Myocyte (in vitro differentiated cells): Measurements from ENCODE around the gene CLIC5. TPM values are rescaled to one million over a fixed set of nuclear protein-coding genes. Genes with fewer than 3 reads are reported as not detected.
A peak's percentile ranks its signal among the peaks of the same experiment; 100 is the strongest.

Experiments
- DNase-seq: peaks from one replicate; pipeline ENCODE4 v3.0.0-alpha.2; 2012; ENCODE audit warnings: low read depth
- polyA plus RNA-seq: library from polyadenylated mRNA; unstranded; fragments of >200 nt; gene quantifications from one replicate; pipeline ENCODE4 v1.2.1, GENCODE V29; 2012; ENCODE audit warnings: missing spikeins
- total RNA-seq: library from RNA; depleted of rRNA; stranded (reverse); fragments of >200 nt; gene quantifications from 2 replicates; pipeline ENCODE4 v1.2.3, GENCODE V29; 2014

The CLIC5 gene
- total RNA-seq = 0.03 TPM in 1 of 2 replicates, not detected in the other
- 0.18 TPM for polyA plus RNA-seq

- DNase-seq = peak; percentile 34
These were observed at the start of gene CLIC5 for GRCh38 chr6:46015119-46015968. Gene CLIC5 (minus strand): TSS chr6:46015860. CDS start chr6:46015542, 318 bp downstream.

GRCh38 chr6:46062991-46063390, 47.3 kb upstream of the CLIC5 start:
- DNase-seq = no peak

GRCh38 chr6:46062312-46062711, 46.7 kb upstream of the CLIC5 start:
- no peak for DNase-seq

DNA sequence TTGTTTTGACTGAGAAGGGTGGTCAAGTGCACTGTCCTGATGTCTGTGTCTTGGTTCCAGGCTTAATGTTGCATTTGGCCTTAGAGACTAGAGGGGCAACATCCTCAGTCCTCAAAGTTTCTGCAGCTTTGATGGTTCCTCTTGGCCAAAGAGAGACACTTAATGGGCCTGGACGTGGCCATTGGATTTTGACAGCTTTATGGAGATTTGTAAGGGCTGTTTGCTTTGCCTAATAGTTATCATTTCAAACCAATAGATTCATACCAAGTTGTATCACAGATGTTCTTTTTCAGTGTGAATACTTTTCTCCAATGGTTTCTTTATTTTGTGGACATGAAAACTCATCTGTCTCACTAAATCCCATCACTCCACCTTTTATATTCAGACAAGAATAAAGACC, 45.8 kb upstream of the CLIC5 start:
- no peak for DNase-seq

GRCh38 chr6:46059608-46060007, 43.9 kb upstream of the CLIC5 start:
- DNase-seq = peak; percentile 7

GRCh38 chr6:46058951-46059350, 43.3 kb upstream of the CLIC5 start:
- DNase-seq = no peak

DNA sequence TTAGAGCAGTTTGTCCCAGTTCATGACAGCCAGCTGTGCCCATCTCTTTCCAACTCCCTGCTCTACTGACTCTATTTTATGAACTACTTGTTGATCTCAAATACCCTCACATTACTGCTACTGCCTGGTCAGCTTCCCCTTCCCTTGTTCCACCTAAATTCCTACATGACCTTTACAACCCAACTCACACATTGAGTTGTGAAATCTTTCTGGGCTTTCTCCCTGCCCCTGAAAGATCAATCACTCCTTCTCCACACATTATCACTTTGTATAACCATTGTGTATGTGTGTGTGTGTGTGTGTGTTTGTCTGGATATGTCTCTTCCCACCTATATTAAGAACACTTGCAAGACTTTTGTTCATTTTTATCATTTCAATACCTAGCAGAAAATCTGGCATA, 42.1 kb upstream of the CLIC5 start:
- no peak for DNase-seq

DNA sequence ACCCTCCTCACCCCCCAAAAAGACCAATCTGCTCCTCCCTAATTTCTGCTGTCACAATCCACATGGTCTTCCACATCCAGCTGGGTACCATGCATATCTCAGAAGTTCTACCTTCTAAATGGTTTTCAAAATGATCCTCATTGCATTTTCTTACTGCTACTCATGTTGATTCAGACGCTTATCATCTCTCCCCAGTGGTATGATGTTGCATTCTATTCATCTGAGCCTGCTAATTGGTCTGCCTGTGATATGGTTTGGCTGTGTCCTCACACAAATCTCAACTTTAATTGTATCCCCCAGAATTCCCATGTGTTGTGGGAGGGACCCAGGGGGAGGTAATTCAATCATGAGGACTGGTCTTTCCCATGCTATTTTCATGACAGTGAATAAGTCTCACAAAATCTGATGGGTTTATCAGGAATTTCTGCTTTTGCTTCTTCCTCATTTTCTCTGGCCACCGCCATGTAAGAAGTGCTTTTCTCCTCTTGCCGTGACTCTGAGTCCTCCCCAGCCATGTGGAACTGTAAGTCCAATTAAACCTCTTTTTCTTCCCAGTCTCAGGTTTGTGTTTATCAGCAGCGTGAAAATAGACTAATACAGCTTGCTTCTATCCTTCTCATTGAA, 41.4 kb upstream of the CLIC5 start:
- no peak for DNase-seq

DNA sequence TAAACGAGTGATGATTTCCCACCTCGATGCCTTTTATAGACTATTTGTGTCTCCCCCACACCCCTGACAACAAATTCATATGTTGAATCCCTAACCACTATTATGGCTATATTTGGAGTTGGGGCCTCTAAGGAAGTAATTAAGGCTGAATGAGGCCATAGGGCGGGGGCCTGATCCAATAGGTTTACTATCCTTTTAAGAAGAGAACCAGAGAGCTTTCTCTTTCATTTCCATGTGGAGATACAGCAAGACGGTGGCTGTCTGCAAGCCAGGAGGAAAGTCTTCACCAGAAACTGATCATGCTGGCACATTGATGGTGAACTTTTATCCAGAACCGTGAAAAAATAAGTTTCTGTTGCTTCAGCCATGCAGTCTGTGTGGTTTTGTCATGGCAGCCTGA, 38.9 kb upstream of the CLIC5 start:
- DNase-seq = no peak

GRCh38 chr6:46053039-46053933, 37.6 kb upstream of the CLIC5 start:
- peak; percentile 51 for DNase-seq

DNA sequence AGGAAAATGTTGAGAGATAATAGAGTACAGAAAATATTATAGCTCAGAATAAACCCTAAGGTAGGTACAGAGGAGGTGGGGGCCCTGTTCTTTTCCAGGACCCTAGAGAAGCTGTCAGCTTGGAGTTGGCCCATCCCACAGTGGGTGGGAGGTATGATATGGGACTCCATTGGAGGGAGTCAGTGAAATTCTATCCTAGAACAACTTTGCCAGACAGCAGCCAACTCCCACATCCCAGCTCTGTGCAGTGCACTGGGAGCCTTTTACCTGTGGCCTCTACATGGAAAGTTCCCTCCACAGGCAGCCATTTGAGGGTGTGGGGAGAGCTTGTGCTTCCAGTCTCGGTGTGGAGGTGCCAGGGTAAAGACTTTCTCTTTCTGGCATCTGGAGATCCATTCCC, 36.8 kb upstream of the CLIC5 start:
- DNase-seq = no peak

- DNase-seq = peak; percentile 17
These were observed 36.3 kb upstream of the CLIC5 start for GRCh38 chr6:46051962-46052361.

DNA sequence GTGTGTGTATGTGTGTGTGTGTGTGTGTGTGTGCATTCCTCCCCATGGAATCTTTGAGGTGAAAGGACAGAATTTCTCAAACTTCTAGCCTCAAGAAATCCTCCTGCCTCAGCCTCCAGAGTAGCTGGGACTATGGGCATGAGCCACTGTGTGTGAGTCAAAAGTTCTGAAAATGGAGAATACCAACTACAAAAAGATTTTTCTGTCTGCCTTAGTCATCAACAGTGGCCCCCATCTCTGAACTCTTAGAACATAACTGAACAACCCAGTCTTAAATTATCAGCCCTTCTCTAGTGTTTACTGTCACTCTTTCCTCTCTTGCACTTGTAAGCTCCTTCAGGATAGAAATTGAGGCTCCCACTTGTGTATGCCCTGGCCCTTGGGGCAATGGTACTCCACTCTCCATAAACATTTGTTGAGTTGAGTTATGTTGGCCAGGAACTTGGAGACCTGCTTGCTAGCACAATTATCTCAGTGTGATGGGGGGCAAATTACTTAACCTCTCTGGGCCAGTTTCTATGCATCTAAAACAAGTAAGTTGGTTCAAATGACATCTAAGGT, 35.3 kb upstream of the CLIC5 start:
- no peak for DNase-seq

DNA sequence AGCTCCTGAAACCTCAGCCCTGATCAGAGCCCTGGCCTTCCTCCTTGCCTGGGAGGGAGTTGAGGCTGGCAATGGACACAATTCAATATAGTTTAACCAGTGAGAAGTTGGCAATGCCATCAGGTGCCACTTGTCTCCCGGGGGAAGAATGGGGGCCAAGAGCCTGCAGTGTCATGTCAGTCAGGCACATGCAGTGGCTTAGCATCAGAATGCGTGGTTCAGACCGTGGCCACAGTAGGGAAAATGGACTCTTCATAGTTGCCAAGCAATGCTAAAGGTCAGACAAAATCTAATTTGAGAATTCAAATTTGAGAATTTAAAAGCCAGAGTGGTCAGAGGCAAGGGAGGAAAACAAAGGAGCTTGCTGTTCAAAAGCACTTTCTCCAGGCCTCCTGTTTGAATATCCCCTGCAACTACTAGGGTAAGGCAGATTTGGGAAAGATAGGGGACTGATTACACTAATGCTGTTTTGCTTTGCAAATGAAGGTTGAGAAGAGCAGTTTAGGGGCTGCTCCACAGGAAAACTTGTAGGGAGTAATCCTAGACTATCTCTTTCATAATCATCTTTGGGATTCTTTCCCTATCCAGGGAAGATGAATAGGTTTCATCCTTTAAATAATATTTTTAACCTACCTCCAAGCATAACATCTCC, 33.1 kb upstream of the CLIC5 start:
- peak; percentile 52 for DNase-seq

- no peak for DNase-seq
These were observed 31.0 kb upstream of the CLIC5 start for GRCh38 chr6:46046558-46047174.

- peak; percentile 84 for DNase-seq
These were observed 29.4 kb upstream of the CLIC5 start for GRCh38 chr6:46044881-46045617.

- peak; percentile 72 for DNase-seq
These were observed 26.8 kb upstream of the CLIC5 start for GRCh38 chr6:46042355-46042999.

GRCh38 chr6:46040288-46040687, 24.6 kb upstream of the CLIC5 start:
- no peak for DNase-seq

GRCh38 chr6:46039646-46040045, 24.0 kb upstream of the CLIC5 start:
- DNase-seq = no peak
